OCI-LY1 (cell line): ENCODE data around the gene ABCA7.

Experiments used
- H2AFZ ChIP-seq: fragments of 200-600 bp; sonication (generic), shearing (Covaris generic); 2 replicates; pipeline ENCODE4 v1.6.0; 2014; ENCODE audit warnings: antibody characterized with exemption, mild to moderate bottlenecking, low read length
- H3F3A ChIP-seq: fragments of 200-600 bp; sonication (generic), shearing (Covaris generic); 2 replicates; pipeline ENCODE4 v1.6.0; 2014; ENCODE audit warnings: mild to moderate bottlenecking, antibody characterized with exemption, low read length, moderate library complexity; ENCODE audit not compliant: insufficient read depth
- H3K27ac ChIP-seq: fragments of 200-600 bp; sonication (generic); 2 replicates; pipeline ENCODE4 v1.5.1; 2014; ENCODE audit warnings: low read length, mixed run types, mild to moderate bottlenecking, low read depth; ENCODE audit not compliant: poor library complexity, severe bottlenecking
- H3K27me3 ChIP-seq: fragments of 200-600 bp; sonication (generic); 2 replicates; pipeline ENCODE4 v1.6.0; 2014; ENCODE audit warnings: antibody characterized with exemption, mild to moderate bottlenecking, low read length, moderate library complexity; ENCODE audit not compliant: insufficient read depth
- H3K36me3 ChIP-seq: fragments of 200-600 bp; sonication (generic); 2 replicates; pipeline ENCODE4 v1.6.1; 2014; ENCODE audit warnings: mild to moderate bottlenecking, antibody characterized with exemption, low read length, moderate library complexity, mixed read lengths; ENCODE audit not compliant: insufficient read depth
- H3K4me1 ChIP-seq: fragments of 200-600 bp; sonication (generic); 2 replicates; pipeline ENCODE4 v1.5.1; 2014; ENCODE audit warnings: mild to moderate bottlenecking, low read length, moderate library complexity; ENCODE audit not compliant: insufficient read depth, severe bottlenecking
- H3K4me2 ChIP-seq: fragments of 200-600 bp; sonication (generic), shearing (Covaris generic); 2 replicates; pipeline ENCODE4 v1.6.1; 2014; ENCODE audit warnings: low read length
- H3K4me3 ChIP-seq: fragments of 200-600 bp; sonication (generic); 2 replicates; pipeline ENCODE4 v1.5.1; 2014; ENCODE audit warnings: low read length, low read depth, mild to moderate bottlenecking, mixed read lengths; ENCODE audit not compliant: poor library complexity, severe bottlenecking
- H3K79me2 ChIP-seq: fragments of 200-600 bp; shearing (Covaris generic); 2 replicates; pipeline ENCODE4 v1.6.1; 2016; ENCODE audit warnings: mixed run types, low read length, mixed read lengths; ENCODE audit not compliant: insufficient read depth
- H3K9ac ChIP-seq: fragments of 200-600 bp; sonication (generic), shearing (Covaris generic); 2 replicates; pipeline ENCODE4 v1.6.1; 2014; ENCODE audit warnings: mild to moderate bottlenecking, low read length, mixed read lengths
- H3K9me2 ChIP-seq: fragments of 200-600 bp; sonication (generic), shearing (Covaris generic); 2 replicates; pipeline ENCODE4 v1.6.1; 2014; ENCODE audit warnings: low read depth, mild to moderate bottlenecking, low read length, mixed read lengths
- H3K9me3 ChIP-seq: fragments of 200-600 bp; shearing (Covaris generic); 2 replicates; pipeline ENCODE4 v1.6.1; 2014; ENCODE audit warnings: low read length, mixed read lengths
- H4K20me1 ChIP-seq: fragments of 200-600 bp; sonication (generic), shearing (Covaris generic); 2 replicates; pipeline ENCODE4 v1.6.0; 2016; ENCODE audit warnings: mild to moderate bottlenecking, low read length; ENCODE audit not compliant: insufficient read depth
- CTCF ChIP-seq: fragments of 200-600 bp; sonication (generic), shearing (Covaris generic); IDR thresholded peaks from 2 replicates; pipeline ENCODE4 v1.5.1; 2017; ENCODE audit warnings: mild to moderate bottlenecking, antibody characterized with exemption, low read length, moderate library complexity, mixed read lengths
- EZH2 ChIP-seq: fragments of 200-600 bp; sonication (generic), shearing (Covaris generic); IDR thresholded peaks from 2 replicates; pipeline ENCODE4 v1.8.0; 2017; ENCODE audit warnings: borderline replicate concordance, mixed run types, mild to moderate bottlenecking, antibody characterized with exemption, low read length, moderate library complexity, mixed read lengths

ABCA7 gene

GRCh38 chr19:998064-998463, 41.8 kb upstream of the ABCA7 start:
- TF ChIP-seq EZH2, result no peak
- TF ChIP-seq CTCF, result no peak
- H3K27me3 ChIP-seq, result peaks cover 3% of the 10 kb centered on the region; the same call in 1 of the 2 replicates
- peaks cover 10% of the 10 kb centered on the region for H3K36me3 ChIP-seq
- H3K9me3 ChIP-seq, result no peaks in the 10 kb centered on the region
- no peak overlapping the region for H3K4me3 ChIP-seq
- no peaks in the 10 kb centered on the region for H3F3A ChIP-seq
- H4K20me1 ChIP-seq, result no peaks in the 10 kb centered on the region
- no peaks in the 10 kb centered on the region for H3K79me2 ChIP-seq
- H3K27ac ChIP-seq, result no peak overlapping the region
- no peak overlapping the region for H2AFZ ChIP-seq
- no peaks in the 10 kb centered on the region for H3K9me2 ChIP-seq
- H3K4me2 ChIP-seq, result no peak overlapping the region
- no peaks in the 10 kb centered on the region for H3K4me1 ChIP-seq
- no peak overlapping the region for H3K9ac ChIP-seq

GRCh38 chr19:999379-999719, 40.6 kb upstream of the ABCA7 start:
- H4K20me1 ChIP-seq, result no peaks in the 10 kb centered on the region
- H3K4me1 ChIP-seq, result no peaks in the 10 kb centered on the region
- no peaks in the 10 kb centered on the region for H3K9me2 ChIP-seq
- no peaks in the 10 kb centered on the region for H3K79me2 ChIP-seq
- H3K9ac ChIP-seq, result no peak overlapping the region
- no peaks in the 10 kb centered on the region for H3F3A ChIP-seq
- H3K4me3 ChIP-seq, result no peak overlapping the region
- TF ChIP-seq CTCF (no peak), EZH2 (no peak)
- no peak overlapping the region for H2AFZ ChIP-seq
- peaks cover 6% of the 10 kb centered on the region for H3K36me3 ChIP-seq
- H3K27ac ChIP-seq, result no peak overlapping the region
- H3K4me2 ChIP-seq, result no peak overlapping the region
- H3K27me3 ChIP-seq, result peaks cover 12% of the 10 kb centered on the region; the same call in 1 of the 2 replicates
- no peaks in the 10 kb centered on the region for H3K9me3 ChIP-seq

GRCh38 chr19:1000095-1000494, 39.8 kb upstream of the ABCA7 start, which contains the start of gene GRIN3B:
TSS of gene GRIN3B (plus strand) at chr19:1000419. CDS start at chr19:1000438, 19 bp downstream.
- Histone ChIP-seq H4K20me1 (no peaks in the 10 kb centered on the region), H3K4me1 (no peaks in the 10 kb centered on the region), H3K27ac (no peak within 1 kb of the TSS), H3K9me3 (no peaks in the 10 kb centered on the region), H3K9ac (no peak within 1 kb of the TSS), H2AFZ (no peak within 1 kb of the TSS), H3K9me2 (no peaks in the 10 kb centered on the region), H3K79me2 (no peaks in the 10 kb centered on the region), H3K27me3 (peaks cover 12% of the 10 kb centered on the region; the same call in 1 of the 2 replicates), H3K4me3 (no peak within 1 kb of the TSS), H3K36me3 (no peaks in the 10 kb centered on the region), H3K4me2 (no peak within 1 kb of the TSS), H3F3A (no peaks in the 10 kb centered on the region)
- TF ChIP-seq EZH2, result no peak
- peak; percentile 46 for TF ChIP-seq CTCF
